ENCODE measurements around the gene JPT1. TPM values are rescaled to one million over a fixed set of nuclear protein-coding genes. Genes with fewer than 3 reads are reported as not detected.

JPT1 gene
- total RNA-seq, 1 experiment from 2014 or later = 341 TPM

DNA sequence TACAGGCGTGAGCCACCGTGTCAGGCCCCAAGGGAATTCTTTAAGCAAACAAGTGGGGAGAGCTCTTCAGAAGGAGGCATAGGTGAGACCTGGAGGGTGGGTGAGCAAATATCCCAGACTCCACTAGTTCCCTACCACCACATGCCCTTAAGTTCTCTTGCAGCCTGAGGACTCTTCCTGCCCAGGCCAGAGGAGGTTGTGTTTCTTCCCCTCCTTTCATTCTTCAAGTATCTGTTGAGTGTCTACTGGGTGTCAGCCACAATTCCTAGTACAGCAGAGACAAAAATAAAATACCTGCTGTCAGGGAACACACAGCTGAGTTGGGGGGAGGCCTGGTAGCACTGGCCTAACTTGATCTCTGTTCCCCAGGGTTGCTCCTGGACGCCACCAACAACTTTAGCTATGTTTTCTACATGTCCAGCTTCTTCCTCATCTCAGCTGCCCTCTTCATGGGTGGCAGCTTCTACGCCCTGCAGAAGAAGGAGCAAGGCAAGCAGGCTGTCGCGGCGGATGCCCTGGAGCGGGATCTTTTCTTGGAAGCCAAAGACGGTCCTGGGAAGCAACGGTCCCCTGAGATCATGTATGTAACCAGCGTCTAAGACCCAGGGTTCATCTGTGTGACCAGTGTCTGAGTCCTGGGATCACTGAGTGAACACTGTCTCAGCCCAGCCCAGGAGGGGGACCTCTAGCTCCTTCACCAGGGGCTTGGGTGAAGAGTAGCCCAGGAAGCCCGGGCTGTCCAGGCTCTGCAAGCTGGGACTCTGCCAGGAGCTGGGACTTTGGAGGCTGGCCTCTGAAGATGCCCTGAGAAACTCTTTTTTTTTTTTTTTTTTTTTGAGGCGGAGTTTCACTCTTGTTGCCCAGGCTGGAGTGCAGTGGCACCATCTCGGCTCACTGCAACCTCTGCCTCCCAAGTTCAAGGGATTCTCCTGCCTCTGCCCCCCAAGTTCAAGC lies 50.4 kb downstream of the JPT1 start:
- H3K4me1 Mint-ChIP-seq = peaks cover 19% of the 10 kb centered on the region
- TF ChIP-seq TEAD1 (CRISPR knock-in tag; IDR thresholded peaks at IDR 0.05) (no peak), ZNF232 (CRISPR knock-in tag; IDR thresholded peaks at IDR 0.05) (no peak)
- TF ChIP-seq, protein P1, sequence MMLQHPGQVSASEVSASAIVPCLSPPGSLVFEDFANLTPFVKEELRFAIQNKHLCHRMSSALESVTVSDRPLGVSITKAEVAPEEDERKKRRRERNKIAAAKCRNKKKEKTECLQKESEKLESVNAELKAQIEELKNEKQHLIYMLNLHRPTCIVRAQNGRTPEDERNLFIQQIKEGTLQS (CRISPR knock-in tag; conservative IDR thresholded peaks at IDR 0.05) = no peak
- TF ChIP-seq, protein P2, sequence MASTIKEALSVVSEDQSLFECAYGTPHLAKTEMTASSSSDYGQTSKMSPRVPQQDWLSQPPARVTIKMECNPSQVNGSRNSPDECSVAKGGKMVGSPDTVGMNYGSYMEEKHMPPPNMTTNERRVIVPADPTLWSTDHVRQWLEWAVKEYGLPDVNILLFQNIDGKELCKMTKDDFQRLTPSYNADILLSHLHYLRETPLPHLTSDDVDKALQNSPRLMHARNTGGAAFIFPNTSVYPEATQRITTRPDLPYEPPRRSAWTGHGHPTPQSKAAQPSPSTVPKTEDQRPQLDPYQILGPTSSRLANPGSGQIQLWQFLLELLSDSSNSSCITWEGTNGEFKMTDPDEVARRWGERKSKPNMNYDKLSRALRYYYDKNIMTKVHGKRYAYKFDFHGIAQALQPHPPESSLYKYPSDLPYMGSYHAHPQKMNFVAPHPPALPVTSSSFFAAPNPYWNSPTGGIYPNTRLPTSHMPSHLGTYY (CRISPR knock-in tag; IDR thresholded peaks at IDR 0.05) = no peak
- TF ChIP-seq, protein P3, sequence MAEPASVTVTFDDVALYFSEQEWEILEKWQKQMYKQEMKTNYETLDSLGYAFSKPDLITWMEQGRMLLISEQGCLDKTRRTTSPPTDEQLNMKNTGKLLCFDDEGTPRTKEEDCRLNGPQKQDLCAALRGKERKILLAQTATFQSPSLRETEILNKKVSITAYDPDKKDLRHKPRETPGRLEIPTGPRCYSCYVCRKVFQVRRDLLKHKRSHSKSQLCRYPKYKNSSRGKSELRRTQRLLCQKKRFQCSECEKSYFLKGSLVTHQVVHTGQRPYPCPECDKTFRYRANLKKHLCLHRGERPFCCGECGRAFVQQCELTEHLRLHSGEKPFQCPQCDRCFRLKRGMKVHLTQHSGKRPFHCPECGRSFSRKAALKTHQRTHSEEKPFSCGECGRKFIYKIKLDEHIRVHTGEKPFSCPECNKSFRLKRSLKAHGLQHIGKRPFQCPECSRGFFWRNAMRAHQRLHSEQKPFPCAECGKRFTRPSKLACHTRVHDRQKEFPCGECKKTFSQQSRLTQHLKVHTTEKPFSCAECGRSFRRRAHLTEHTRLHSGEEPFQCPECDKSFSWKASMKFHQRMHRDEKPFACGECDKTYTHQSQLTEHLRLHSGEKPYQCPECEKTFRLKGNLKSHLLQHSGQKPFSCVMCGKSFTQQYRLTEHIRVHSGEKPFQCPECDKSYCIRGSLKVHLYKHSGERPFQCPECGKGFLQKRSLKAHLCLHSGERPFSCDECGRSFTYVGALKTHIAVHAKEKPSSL (CRISPR knock-in tag; conservative IDR thresholded peaks at IDR 0.05) = no peak
- peak overlapping the region; percentile 26 for H3K27ac Mint-ChIP-seq
- no peak overlapping the region for H3K4me3 Mint-ChIP-seq
- no peaks in the 10 kb centered on the region for H3K27me3 Mint-ChIP-seq (ENCODE audit: low read depth)
- no peak for ATAC-seq
- POLR2A ChIA-PET = interaction anchor here (1.0 kb wide), 1 partner anchor 39 kb away, joined by 6 read pairs; no protein-coding TSS in a partner anchor
- DNase-seq (ENCODE audit: low spot score) = no peak
- no peaks in the 10 kb centered on the region for H3K9me3 Mint-ChIP-seq
- CTCF ChIA-PET = interaction anchor here (0.5 to 3.9 kb wide), 14 partner anchors 9 to 1607 kb away, joined by 3 to 48 read pairs (median 6); partner anchors contain the start of genes MRPL58, NT5C and SLC16A5
- H3K36me3 Mint-ChIP-seq = peaks cover 21% of the 10 kb centered on the region

DNA sequence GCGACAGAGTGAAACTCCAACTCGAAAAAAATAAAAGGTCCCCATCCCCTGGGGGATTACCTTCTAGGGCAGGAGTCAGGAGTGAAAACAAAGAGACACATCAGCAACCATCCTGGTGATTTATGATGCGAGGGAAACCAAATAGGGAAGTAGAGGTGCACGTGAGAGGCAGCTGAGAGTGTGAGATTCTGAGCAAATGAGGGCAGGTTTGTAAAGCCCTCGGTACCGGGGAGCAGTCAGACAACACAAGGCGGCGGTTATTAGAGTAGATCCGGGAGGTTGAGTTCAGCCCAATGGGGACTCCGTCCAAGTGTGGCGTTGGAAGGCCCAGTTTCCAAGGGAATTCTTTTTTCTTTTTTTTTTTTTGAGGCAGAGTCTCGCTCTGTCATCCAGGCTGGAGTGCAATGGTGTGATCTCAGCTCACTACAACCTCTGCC lies 51.9 kb downstream of the JPT1 start:
- DNase-seq (ENCODE audit: low spot score) (no peak), ATAC-seq (0 out of 2 replicates have a peak, but pooled peaks have one; percentile 6)
- Mint-ChIP-seq H3K27ac (peak overlapping the region; percentile 47), H3K4me1 (peaks cover 16% of the 10 kb centered on the region), H3K4me3 (no peak overlapping the region), H3K36me3 (peaks cover 29% of the 10 kb centered on the region), H3K9me3 (no peaks in the 10 kb centered on the region), H3K27me3 (ENCODE audit: low read depth) (no peaks in the 10 kb centered on the region)
- CTCF ChIA-PET = interaction anchor here (0.7 to 2.2 kb wide), 2 partner anchors 11 to 138 kb away, joined by 4 to 10 read pairs; no protein-coding TSS in a partner anchor
- POLR2A ChIA-PET = no interaction called here
- TF ChIP-seq, protein P4, sequence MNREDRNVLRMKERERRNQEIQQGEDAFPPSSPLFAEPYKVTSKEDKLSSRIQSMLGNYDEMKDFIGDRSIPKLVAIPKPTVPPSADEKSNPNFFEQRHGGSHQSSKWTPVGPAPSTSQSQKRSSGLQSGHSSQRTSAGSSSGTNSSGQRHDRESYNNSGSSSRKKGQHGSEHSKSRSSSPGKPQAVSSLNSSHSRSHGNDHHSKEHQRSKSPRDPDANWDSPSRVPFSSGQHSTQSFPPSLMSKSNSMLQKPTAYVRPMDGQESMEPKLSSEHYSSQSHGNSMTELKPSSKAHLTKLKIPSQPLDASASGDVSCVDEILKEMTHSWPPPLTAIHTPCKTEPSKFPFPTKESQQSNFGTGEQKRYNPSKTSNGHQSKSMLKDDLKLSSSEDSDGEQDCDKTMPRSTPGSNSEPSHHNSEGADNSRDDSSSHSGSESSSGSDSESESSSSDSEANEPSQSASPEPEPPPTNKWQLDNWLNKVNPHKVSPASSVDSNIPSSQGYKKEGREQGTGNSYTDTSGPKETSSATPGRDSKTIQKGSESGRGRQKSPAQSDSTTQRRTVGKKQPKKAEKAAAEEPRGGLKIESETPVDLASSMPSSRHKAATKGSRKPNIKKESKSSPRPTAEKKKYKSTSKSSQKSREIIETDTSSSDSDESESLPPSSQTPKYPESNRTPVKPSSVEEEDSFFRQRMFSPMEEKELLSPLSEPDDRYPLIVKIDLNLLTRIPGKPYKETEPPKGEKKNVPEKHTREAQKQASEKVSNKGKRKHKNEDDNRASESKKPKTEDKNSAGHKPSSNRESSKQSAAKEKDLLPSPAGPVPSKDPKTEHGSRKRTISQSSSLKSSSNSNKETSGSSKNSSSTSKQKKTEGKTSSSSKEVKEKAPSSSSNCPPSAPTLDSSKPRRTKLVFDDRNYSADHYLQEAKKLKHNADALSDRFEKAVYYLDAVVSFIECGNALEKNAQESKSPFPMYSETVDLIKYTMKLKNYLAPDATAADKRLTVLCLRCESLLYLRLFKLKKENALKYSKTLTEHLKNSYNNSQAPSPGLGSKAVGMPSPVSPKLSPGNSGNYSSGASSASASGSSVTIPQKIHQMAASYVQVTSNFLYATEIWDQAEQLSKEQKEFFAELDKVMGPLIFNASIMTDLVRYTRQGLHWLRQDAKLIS (CRISPR knock-in tag; IDR thresholded peaks at IDR 0.05; ENCODE audit: borderline replicate concordance) = no peak
- TF ChIP-seq SOX15 (CRISPR knock-in tag; IDR thresholded peaks at IDR 0.05) (no peak), CBFB (CRISPR knock-in tag; IDR thresholded peaks at IDR 0.05; ENCODE audit: low read depth) (no peak), SMAD3 (CRISPR knock-in tag; IDR thresholded peaks at IDR 0.05; ENCODE audit: borderline replicate concordance) (no peak), MYBL2 (CRISPR knock-in tag; IDR thresholded peaks at IDR 0.05) (no peak), ETV6 (CRISPR knock-in tag; IDR thresholded peaks at IDR 0.05) (no peak), NR2C2 (CRISPR knock-in tag; IDR thresholded peaks at IDR 0.05) (no peak), RORB (CRISPR knock-in tag; IDR thresholded peaks at IDR 0.05) (no peak)
- TF ChIP-seq, protein P5, sequence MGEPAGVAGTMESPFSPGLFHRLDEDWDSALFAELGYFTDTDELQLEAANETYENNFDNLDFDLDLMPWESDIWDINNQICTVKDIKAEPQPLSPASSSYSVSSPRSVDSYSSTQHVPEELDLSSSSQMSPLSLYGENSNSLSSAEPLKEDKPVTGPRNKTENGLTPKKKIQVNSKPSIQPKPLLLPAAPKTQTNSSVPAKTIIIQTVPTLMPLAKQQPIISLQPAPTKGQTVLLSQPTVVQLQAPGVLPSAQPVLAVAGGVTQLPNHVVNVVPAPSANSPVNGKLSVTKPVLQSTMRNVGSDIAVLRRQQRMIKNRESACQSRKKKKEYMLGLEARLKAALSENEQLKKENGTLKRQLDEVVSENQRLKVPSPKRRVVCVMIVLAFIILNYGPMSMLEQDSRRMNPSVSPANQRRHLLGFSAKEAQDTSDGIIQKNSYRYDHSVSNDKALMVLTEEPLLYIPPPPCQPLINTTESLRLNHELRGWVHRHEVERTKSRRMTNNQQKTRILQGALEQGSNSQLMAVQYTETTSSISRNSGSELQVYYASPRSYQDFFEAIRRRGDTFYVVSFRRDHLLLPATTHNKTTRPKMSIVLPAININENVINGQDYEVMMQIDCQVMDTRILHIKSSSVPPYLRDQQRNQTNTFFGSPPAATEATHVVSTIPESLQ (CRISPR knock-in tag; IDR thresholded peaks at IDR 0.05) = no peak
- TF ChIP-seq, protein P6, sequence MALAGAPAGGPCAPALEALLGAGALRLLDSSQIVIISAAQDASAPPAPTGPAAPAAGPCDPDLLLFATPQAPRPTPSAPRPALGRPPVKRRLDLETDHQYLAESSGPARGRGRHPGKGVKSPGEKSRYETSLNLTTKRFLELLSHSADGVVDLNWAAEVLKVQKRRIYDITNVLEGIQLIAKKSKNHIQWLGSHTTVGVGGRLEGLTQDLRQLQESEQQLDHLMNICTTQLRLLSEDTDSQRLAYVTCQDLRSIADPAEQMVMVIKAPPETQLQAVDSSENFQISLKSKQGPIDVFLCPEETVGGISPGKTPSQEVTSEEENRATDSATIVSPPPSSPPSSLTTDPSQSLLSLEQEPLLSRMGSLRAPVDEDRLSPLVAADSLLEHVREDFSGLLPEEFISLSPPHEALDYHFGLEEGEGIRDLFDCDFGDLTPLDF (CRISPR knock-in tag; IDR thresholded peaks at IDR 0.05) = no peak
